Loucy (cell line): ENCODE measurements around the gene CCL20.

ENCODE experiments used
- H2AFZ ChIP-seq: fragments of 200-600 bp; sonication (generic); 2 replicates; pipeline ENCODE4 v1.6.0; 2016; ENCODE audit warnings: antibody characterized with exemption, mild to moderate bottlenecking, low read length, moderate library complexity
- H3F3A ChIP-seq: fragments of 200-600 bp; 2 replicates; pipeline ENCODE4 v1.6.0; 2016; ENCODE audit warnings: antibody characterized with exemption, low read depth, mild to moderate bottlenecking
- H3K27me3 ChIP-seq: fragments of 200-600 bp; sonication (generic); 2 replicates; pipeline ENCODE4 v1.6.1; 2014; ENCODE audit warnings: low read length, mild to moderate bottlenecking; ENCODE audit not compliant: insufficient read depth, poor library complexity, severe bottlenecking
- H3K36me3 ChIP-seq: fragments of 200-600 bp; sonication (generic); 2 replicates; pipeline ENCODE4 v1.6.1; 2016; ENCODE audit warnings: low read length; ENCODE audit not compliant: insufficient read depth
- H3K4me1 ChIP-seq: fragments of 200-600 bp; sonication (generic); 2 replicates; pipeline ENCODE4 v1.5.1; 2014; ENCODE audit warnings: low read length, mild to moderate bottlenecking; ENCODE audit not compliant: insufficient read depth, poor library complexity, severe bottlenecking
- H3K4me2 ChIP-seq: fragments of 200-600 bp; sonication (generic); 2 replicates; pipeline ENCODE4 v1.6.0; 2014; ENCODE audit warnings: antibody characterized with exemption, low read length, low read depth, mild to moderate bottlenecking; ENCODE audit not compliant: poor library complexity, severe bottlenecking
- H3K4me3 ChIP-seq: fragments of 200-600 bp; sonication (generic); 2 replicates; pipeline ENCODE4 v1.5.1; 2014; ENCODE audit warnings: low read length, mild to moderate bottlenecking, mixed read lengths; ENCODE audit not compliant: poor library complexity, severe bottlenecking
- H3K79me2 ChIP-seq: fragments of 200-600 bp; sonication (generic); 2 replicates; pipeline ENCODE4 v1.6.1; 2014; ENCODE audit warnings: low read length; ENCODE audit not compliant: insufficient read depth
- H3K9ac ChIP-seq: fragments of 200-600 bp; sonication (generic); 2 replicates; pipeline ENCODE4 v1.6.0; 2014; ENCODE audit warnings: mild to moderate bottlenecking, low read depth, low read length, moderate library complexity; ENCODE audit not compliant: poor library complexity, severe bottlenecking
- H3K9me2 ChIP-seq: fragments of 200-600 bp; sonication (generic); replicated peaks from 2 replicates; pipeline ENCODE4 v1.6.1; 2016; ENCODE audit warnings: low read depth, low read length, mixed read lengths
- H3K9me3 ChIP-seq: fragments of 200-600 bp; sonication (generic); 2 replicates; pipeline ENCODE4 v1.6.1; 2014; ENCODE audit warnings: mild to moderate bottlenecking, antibody characterized with exemption, low read length, low read depth; ENCODE audit not compliant: insufficient read depth
- H4K20me1 ChIP-seq: fragments of 200-600 bp; sonication (generic); 2 replicates; pipeline ENCODE4 v1.6.0; 2014; ENCODE audit warnings: antibody characterized with exemption, low read length, mild to moderate bottlenecking; ENCODE audit not compliant: insufficient read depth, poor library complexity, severe bottlenecking
- EZH2phosphoT487 ChIP-seq: fragments of 200-600 bp; IDR thresholded peaks from 2 replicates; pipeline ENCODE4 v1.6.1; 2018; ENCODE audit warnings: antibody characterized with exemption, mild to moderate bottlenecking, moderate library complexity, borderline replicate concordance
- TF ChIP-seq, protein P1 (sequence below): fragments of 200-600 bp; sonication (generic); conservative IDR thresholded peaks from 2 replicates; pipeline ENCODE4 v1.5.1; 2014; ENCODE audit warnings: mild to moderate bottlenecking, antibody characterized with exemption, low read length

Gene CCL20

DNA sequence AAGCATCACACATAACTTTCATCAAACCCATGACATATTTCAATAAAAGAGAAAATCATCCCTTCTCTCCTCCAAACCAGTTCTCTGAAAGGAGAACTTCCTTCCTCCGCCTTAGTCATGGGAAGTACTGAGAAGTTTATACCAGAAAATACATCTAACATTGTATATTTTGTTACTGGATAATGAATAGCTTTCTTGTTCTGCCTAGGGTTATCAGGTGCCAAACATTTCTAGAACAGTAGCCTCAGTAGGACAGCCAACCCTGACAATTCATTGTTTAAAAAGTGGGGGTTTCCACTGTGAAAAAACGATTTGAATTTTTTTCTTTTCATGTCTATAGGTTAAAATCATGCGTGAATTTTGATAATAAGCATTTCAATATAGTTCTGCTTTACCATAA lies 41.8 kb downstream of the CCL20 start:
- no peaks in the 10 kb centered on the region for H3K4me1 ChIP-seq
- H3F3A ChIP-seq, result no peaks in the 10 kb centered on the region
- no peaks in the 10 kb centered on the region for H3K9me3 ChIP-seq
- no peak overlapping the region for H3K4me2 ChIP-seq
- H3K79me2 ChIP-seq, result no peaks in the 10 kb centered on the region
- no peaks in the 10 kb centered on the region for H3K36me3 ChIP-seq
- no peaks in the 10 kb centered on the region for H4K20me1 ChIP-seq
- no peaks in the 10 kb centered on the region for H3K27me3 ChIP-seq
- H3K9ac ChIP-seq, result no peak overlapping the region
- H3K4me3 ChIP-seq, result no peak overlapping the region
- TF ChIP-seq EZH2phosphoT487, result no peak
- TF ChIP-seq, protein P1, sequence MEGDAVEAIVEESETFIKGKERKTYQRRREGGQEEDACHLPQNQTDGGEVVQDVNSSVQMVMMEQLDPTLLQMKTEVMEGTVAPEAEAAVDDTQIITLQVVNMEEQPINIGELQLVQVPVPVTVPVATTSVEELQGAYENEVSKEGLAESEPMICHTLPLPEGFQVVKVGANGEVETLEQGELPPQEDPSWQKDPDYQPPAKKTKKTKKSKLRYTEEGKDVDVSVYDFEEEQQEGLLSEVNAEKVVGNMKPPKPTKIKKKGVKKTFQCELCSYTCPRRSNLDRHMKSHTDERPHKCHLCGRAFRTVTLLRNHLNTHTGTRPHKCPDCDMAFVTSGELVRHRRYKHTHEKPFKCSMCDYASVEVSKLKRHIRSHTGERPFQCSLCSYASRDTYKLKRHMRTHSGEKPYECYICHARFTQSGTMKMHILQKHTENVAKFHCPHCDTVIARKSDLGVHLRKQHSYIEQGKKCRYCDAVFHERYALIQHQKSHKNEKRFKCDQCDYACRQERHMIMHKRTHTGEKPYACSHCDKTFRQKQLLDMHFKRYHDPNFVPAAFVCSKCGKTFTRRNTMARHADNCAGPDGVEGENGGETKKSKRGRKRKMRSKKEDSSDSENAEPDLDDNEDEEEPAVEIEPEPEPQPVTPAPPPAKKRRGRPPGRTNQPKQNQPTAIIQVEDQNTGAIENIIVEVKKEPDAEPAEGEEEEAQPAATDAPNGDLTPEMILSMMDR, result no peak
- no peaks in the 10 kb centered on the region for H3K9me2 ChIP-seq
- no peak overlapping the region for H2AFZ ChIP-seq

- Histone ChIP-seq H3K4me1 (no peaks in the 10 kb centered on the region), H2AFZ (no peak overlapping the region), H3K9me2 (no peaks in the 10 kb centered on the region), H3K9ac (no peak overlapping the region), H3K9me3 (no peaks in the 10 kb centered on the region), H3K79me2 (no peaks in the 10 kb centered on the region), H3K4me2 (no peak overlapping the region), H3K36me3 (no peaks in the 10 kb centered on the region), H3F3A (no peaks in the 10 kb centered on the region), H3K27me3 (no peaks in the 10 kb centered on the region), H4K20me1 (no peaks in the 10 kb centered on the region), H3K4me3 (no peak overlapping the region)
- no peak for TF ChIP-seq EZH2phosphoT487
- TF ChIP-seq, protein P1, result no peak
These were observed 43.1 kb downstream of the CCL20 start for GRCh38 chr2:227856697-227857096.

- H3K36me3 ChIP-seq, result no peaks in the 10 kb centered on the region
- TF ChIP-seq, protein P1, result no peak
- no peak for TF ChIP-seq EZH2phosphoT487
- no peak overlapping the region for H2AFZ ChIP-seq
- H3K9ac ChIP-seq, result no peak overlapping the region
- H3K9me3 ChIP-seq, result no peaks in the 10 kb centered on the region
- H3K4me3 ChIP-seq, result no peak overlapping the region
- H4K20me1 ChIP-seq, result no peaks in the 10 kb centered on the region
- no peaks in the 10 kb centered on the region for H3F3A ChIP-seq
- no peaks in the 10 kb centered on the region for H3K79me2 ChIP-seq
- H3K4me2 ChIP-seq, result no peak overlapping the region
- no peaks in the 10 kb centered on the region for H3K9me2 ChIP-seq
- no peaks in the 10 kb centered on the region for H3K4me1 ChIP-seq
- no peaks in the 10 kb centered on the region for H3K27me3 ChIP-seq
These were observed 46.6 kb downstream of the CCL20 start for GRCh38 chr2:227860221-227860641.
